H1 (cell line): ENCODE measurements around the gene C17orf100. TPM values are rescaled to one million over a fixed set of nuclear protein-coding genes. Genes with fewer than 3 reads are reported as not detected.

Experiments
- CHD1 ChIP-seq: IDR thresholded peaks from 2 replicates; pipeline ENCODE4 v1.6.1; 2012; ENCODE audit warnings: low read depth, low read length, improper control_type of control experiment
- CHD7 ChIP-seq: fragments of 300-600 bp; sonication (generic); IDR thresholded peaks from 2 replicates; pipeline ENCODE4 v1.7.1; 2012; ENCODE audit warnings: low read length, moderate library complexity, mild to moderate bottlenecking, inconsistent platforms; ENCODE audit not compliant: insufficient replicate concordance
- FOSL1 ChIP-seq: IDR thresholded peaks from 2 replicates; pipeline ENCODE4 v1.6.1; 2011; ENCODE audit warnings: mild to moderate bottlenecking, low read depth, low read length, moderate library complexity; ENCODE audit not compliant: insufficient read depth
- NRF1 ChIP-seq: IDR thresholded peaks from 2 replicates; pipeline ENCODE4 v1.6.1; 2011; ENCODE audit warnings: mild to moderate bottlenecking, low read depth, low read length, improper control_type of control experiment
- SP1 ChIP-seq: IDR thresholded peaks from 2 replicates; pipeline ENCODE4 v1.6.1; 2011; ENCODE audit warnings: low read depth, low read length
- TCF12 ChIP-seq: IDR thresholded peaks from 2 replicates; pipeline ENCODE4 v1.6.1; 2011; ENCODE audit warnings: low read depth, mild to moderate bottlenecking, low read length
- YY1 ChIP-seq: IDR thresholded peaks from 2 replicates; pipeline ENCODE4 v1.6.1; 2011; ENCODE audit warnings: low read depth, mild to moderate bottlenecking, low read length
- polyA plus RNA-seq, 7 experiments: library from polyadenylated mRNA; depleted of rRNA in 3 of 7; stranded (reverse) in 5 of 7; unstranded in 2 of 7; fragments of >200 nt in 5 of 7; fragments of 200-250 nt in 2 of 7; gene quantifications; 1 replicate in 5 of 7; 2 replicates in 1 of 7; 4 replicates in 1 of 7; pipeline versions ENCODE4 v1.2.1 to v1.2.3, GENCODE V29; 2011 to 2013; ENCODE audit warnings: missing spikeins in 2 of 7, mixed read lengths in 2 of 7
- total RNA-seq: library from RNA; stranded (reverse); fragmentation: NEBNext Ultra II Directional; extraction: Animal tissue kit (Norgen Biotek cat#: 25700); gene quantifications from 2 replicates; pipeline ENCODE4 v1.2.1, GENCODE V29; 2021

The C17orf100 gene
- total and polyA plus RNA-seq, 2 of the 8 experiments (the other 6 are each of a cell fraction or from before 2014, with no cell fraction given): 2.1 to 2.8 TPM

- no peak for TF ChIP-seq YY1
- no peak for TF ChIP-seq NRF1
- TF ChIP-seq CHD1: no peak
- no peak for TF ChIP-seq FOSL1
- TF ChIP-seq TCF12: no peak
- TF ChIP-seq SP1: no peak
- no peak for TF ChIP-seq CHD7
- TF ChIP-seq, all 59 proteins: peak for 0
Measured at GRCh38 chr17:6636616-6637457, 14.7 kb upstream of the C17orf100 start (continued).
